Globus pallidus (tissue), 1 donor: ENCODE data around the gene MAML2.

ENCODE experiments used
- DNase-seq: peaks from one replicate; pipeline ENCODE4 v3.0.0-alpha.2; 2015; ENCODE audit warnings: low spot score

MAML2 gene

GRCh38 chr11:95964281-95964680 is 378.7 kb downstream of the MAML2 start:
- DNase-seq = no peak

GRCh38 chr11:95961758-95962157 is 381.2 kb downstream of the MAML2 start:
- no peak for DNase-seq

DNA sequence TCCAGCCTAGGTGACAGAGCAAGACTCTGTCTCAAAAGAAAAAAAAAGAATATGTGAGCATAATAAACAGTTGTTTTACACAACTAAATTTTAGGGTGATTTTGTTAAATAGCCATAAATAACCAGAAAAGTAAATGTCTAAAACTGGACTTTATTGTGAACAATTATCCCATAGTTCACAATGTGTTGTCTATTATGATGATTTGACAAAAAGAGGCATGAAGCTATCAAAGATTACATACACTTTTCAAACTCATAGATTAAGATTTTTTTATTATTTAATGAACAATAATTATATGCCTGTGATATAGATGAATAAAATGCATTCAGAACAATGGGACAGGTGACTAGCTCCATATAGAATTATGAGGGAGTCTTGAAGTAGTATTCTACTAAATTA is 392.1 kb downstream of the MAML2 start:
- DNase-seq = no peak

DNA sequence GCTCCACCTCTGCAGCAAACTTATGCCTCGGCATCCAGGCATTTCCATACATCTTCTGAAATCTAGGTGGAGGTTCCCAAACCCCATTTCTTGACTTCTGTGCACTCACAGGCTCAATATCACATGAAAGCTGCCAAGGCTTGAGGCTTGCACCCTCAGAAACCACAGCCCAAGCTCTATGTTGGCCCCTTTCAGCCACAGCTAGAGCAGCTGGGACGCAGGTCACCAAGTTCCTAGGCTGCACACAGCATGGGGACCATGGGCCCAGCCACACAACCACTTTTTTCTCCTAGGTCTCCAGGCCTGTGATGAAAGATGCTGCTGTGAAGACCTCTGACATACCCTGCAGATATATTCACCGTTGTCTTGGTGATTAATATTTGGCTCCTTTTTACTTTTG is 394.4 kb downstream of the MAML2 start:
- no peak for DNase-seq

DNA sequence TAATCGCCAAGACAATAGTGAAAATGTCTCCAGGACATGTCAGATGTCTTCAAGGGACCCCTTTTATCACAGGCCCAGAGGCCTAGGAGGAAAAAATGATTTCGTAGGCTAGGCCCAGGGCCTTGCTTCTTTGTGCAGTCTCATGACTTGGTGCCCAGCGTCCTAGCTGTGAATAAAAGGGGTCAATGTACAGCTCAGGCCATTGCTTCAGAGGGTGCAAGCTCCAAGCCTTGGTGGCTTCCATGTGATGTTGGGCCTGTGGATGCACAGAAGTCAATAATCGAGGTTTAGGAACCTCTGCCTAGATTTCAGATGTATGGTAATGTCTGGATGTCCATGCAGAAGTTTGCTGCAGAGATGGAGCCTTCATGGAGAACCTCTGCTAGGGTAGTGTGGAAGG is 398.4 kb downstream of the MAML2 start:
- no peak for DNase-seq

DNA sequence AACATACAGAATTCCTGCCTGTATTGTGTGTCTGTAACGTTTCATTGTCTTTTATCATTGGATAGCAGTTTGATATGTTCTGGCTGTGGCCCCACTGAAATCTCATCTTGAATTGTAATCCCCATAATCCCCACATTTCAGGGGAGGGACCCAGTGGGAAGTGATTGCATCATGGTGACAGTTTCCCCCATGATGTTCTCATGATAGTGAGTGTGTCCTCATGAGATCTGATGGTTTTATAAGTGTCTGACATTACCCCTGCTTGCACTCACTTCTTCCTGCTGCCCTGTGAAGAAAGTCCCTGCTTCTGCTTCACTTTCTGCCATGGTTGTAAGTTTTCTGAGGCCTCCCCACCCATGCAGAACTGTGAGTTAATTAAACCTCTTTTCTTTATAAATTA is 399.4 kb downstream of the MAML2 start:
- DNase-seq = no peak

DNA sequence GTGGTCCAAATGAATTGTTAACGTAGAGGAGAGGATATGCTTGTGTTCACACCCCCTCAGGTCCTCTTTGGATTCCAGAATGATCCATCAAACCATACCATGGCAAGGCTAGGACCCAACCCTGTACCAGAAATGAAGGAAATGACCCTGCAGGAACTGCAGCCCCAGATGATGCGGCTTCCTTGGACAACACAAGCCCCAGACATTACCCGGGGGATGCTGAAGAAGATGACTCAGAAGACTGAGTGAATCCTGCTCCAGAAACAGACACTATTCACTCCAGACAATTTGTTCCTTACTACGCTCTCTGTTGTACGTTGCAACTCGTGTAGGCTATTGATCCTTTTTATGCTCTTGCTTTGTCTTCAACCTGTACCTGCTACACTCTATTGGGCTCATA is 403.9 kb downstream of the MAML2 start:
- DNase-seq = no peak

- no peak for DNase-seq
These were observed 405.6 kb downstream of the MAML2 start for GRCh38 chr11:95937358-95937757.

- DNase-seq = no peak
These were observed 409.4 kb downstream of the MAML2 start for GRCh38 chr11:95933594-95933993.

GRCh38 chr11:95931916-95932315 is 411.1 kb downstream of the MAML2 start:
- no peak for DNase-seq

- no peak for DNase-seq
These were observed 412.0 kb downstream of the MAML2 start for GRCh38 chr11:95930948-95931347.

DNA sequence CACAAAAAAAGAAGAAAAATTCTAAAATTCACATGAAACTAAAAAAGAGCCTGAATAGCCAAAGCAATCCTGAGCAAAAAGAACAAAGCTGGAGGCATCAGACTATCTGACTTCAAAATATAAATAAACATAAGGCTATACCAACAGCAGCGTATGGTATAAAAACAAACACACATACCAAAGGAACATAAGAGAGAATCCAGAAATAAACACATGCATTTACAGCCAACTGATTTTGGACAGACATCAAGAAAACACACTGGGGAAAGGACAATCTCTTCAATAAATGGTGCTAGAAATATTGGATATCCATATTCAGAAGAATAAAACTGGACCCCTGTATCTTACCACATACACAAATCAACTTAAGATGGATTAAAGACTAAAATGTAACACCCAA is 416.3 kb downstream of the MAML2 start:
- no peak for DNase-seq
